Measurements from ENCODE around the gene DHH. TPM values are rescaled to one million over a fixed set of nuclear protein-coding genes. Genes with fewer than 3 reads are reported as not detected.
A peak's percentile ranks its signal among the peaks of the same experiment; 100 is the strongest.

Gene DHH
- total RNA-seq, 1 experiment from 2014 or later: not detected

GRCh38 chr12:49093792-49094159 lies 825 bp downstream of the DHH start:
- no peak for DNase-seq (ENCODE audit: unreplicated experiment)
- CTCF ChIA-PET: interaction anchor here (0.7 to 1.7 kb wide), 6 partner anchors 9 to 199 kb away, joined by 3 to 11 read pairs (median 5); no protein-coding TSS in a partner anchor
- Mint-ChIP-seq H3K36me3 (ENCODE audit: insufficient read depth, unreplicated experiment) (peaks cover 21% of the 10 kb centered on the region), H3K4me1 (ENCODE audit: insufficient read depth, unreplicated experiment) (peaks cover 5% of the 10 kb centered on the region), H3K4me3 (ENCODE audit: unreplicated experiment) (no peak overlapping the region), H3K9me3 (ENCODE audit: unreplicated experiment) (no peaks in the 10 kb centered on the region), H3K27me3 (ENCODE audit: insufficient read depth, unreplicated experiment) (no peaks in the 10 kb centered on the region), H3K27ac (ENCODE audit: low read depth, unreplicated experiment) (no peak overlapping the region)
- no peak for TF ChIP-seq CTCF (IDR thresholded peaks at IDR 0.05; ENCODE audit: unreplicated experiment)
- intact Hi-C loops (cut with micrococcal nuclease): no loop called here
- BruUV-seq (replicated peaks): no TSS peak
- POLR2A ChIA-PET: interaction anchor here (1.7 to 4.8 kb wide), 3 partner anchors 16 to 36 kb away, joined by 4 to 24 read pairs (median 12); partner anchors contain the start of genes LMBR1L and TUBA1B

- H3K27ac Mint-ChIP-seq (ENCODE audit: low read depth, unreplicated experiment): no peak overlapping the region
- no peak for DNase-seq (ENCODE audit: unreplicated experiment)
- H3K4me3 Mint-ChIP-seq (ENCODE audit: unreplicated experiment): no peak overlapping the region
- POLR2A ChIA-PET: interaction anchor here (0.7 to 4.8 kb wide), 3 partner anchors 17 to 37 kb away, joined by 3 to 24 read pairs (median 12); partner anchors contain the start of genes LMBR1L, RHEBL1 and TUBA1B
- H3K9me3 Mint-ChIP-seq (ENCODE audit: unreplicated experiment): no peaks in the 10 kb centered on the region
- CTCF ChIA-PET: interaction anchor here (0.6 to 2.4 kb wide), 8 partner anchors 8 to 52 kb away, joined by 3 to 11 read pairs (median 5); no protein-coding TSS in a partner anchor
- intact Hi-C loops (cut with micrococcal nuclease): loop anchor here (1.0 kb wide), 1 partner anchor 29 kb away; no protein-coding TSS in a partner anchor
- H3K27me3 Mint-ChIP-seq (ENCODE audit: insufficient read depth, unreplicated experiment): no peaks in the 10 kb centered on the region
- TF ChIP-seq CTCF (IDR thresholded peaks at IDR 0.05; ENCODE audit: unreplicated experiment): no peak
- H3K36me3 Mint-ChIP-seq (ENCODE audit: insufficient read depth, unreplicated experiment): peaks cover 15% of the 10 kb centered on the region
- H3K4me1 Mint-ChIP-seq (ENCODE audit: insufficient read depth, unreplicated experiment): peaks cover 13% of the 10 kb centered on the region
- no TSS peak for BruUV-seq (replicated peaks)
Measured at GRCh38 chr12:49092816-49093406, 1.7 kb downstream of the DHH start.

GRCh38 chr12:49092086-49092815 lies 2.4 kb downstream of the DHH start:
- H3K27ac Mint-ChIP-seq (ENCODE audit: low read depth, unreplicated experiment): no peak overlapping the region
- H3K9me3 Mint-ChIP-seq (ENCODE audit: unreplicated experiment): no peaks in the 10 kb centered on the region
- peaks cover 14% of the 10 kb centered on the region for H3K4me1 Mint-ChIP-seq (ENCODE audit: insufficient read depth, unreplicated experiment)
- TF ChIP-seq CTCF (IDR thresholded peaks at IDR 0.05; ENCODE audit: unreplicated experiment): peak; percentile 29
- DNase-seq (ENCODE audit: unreplicated experiment): peak; percentile 55
- intact Hi-C loops (cut with micrococcal nuclease): loop anchor here (1.0 kb wide), 1 partner anchor 28 kb away; no protein-coding TSS in a partner anchor
- ChIA-PET CTCF (interaction anchor here (0.6 to 2.4 kb wide), 15 partner anchors 8 to 802 kb away, joined by 3 to 11 read pairs (median 4); partner anchors contain the start of gene LMBR1L), POLR2A (interaction anchor here (0.9 to 4.8 kb wide), 6 partner anchors 18 to 173 kb away, joined by 3 to 24 read pairs (median 3); partner anchors contain the start of genes LMBR1L and TUBA1B)
- no TSS peak for BruUV-seq (replicated peaks)
- no peaks in the 10 kb centered on the region for H3K27me3 Mint-ChIP-seq (ENCODE audit: insufficient read depth, unreplicated experiment)
- no peak overlapping the region for H3K4me3 Mint-ChIP-seq (ENCODE audit: unreplicated experiment)
- H3K36me3 Mint-ChIP-seq (ENCODE audit: insufficient read depth, unreplicated experiment): peaks cover 13% of the 10 kb centered on the region

- no peaks in the 10 kb centered on the region for H3K27me3 Mint-ChIP-seq (ENCODE audit: insufficient read depth, unreplicated experiment)
- intact Hi-C loops (cut with micrococcal nuclease): loop anchor here (1.0 kb wide), 1 partner anchor 27 kb away; no protein-coding TSS in a partner anchor
- H3K9me3 Mint-ChIP-seq (ENCODE audit: unreplicated experiment): no peaks in the 10 kb centered on the region
- CTCF ChIA-PET: interaction anchor here (0.6 to 2.4 kb wide), 13 partner anchors 9 to 803 kb away, joined by 3 to 11 read pairs (median 4); partner anchors contain the start of gene LMBR1L
- peaks cover 14% of the 10 kb centered on the region for H3K4me1 Mint-ChIP-seq (ENCODE audit: insufficient read depth, unreplicated experiment)
- no TSS peak for BruUV-seq (replicated peaks)
- TF ChIP-seq CTCF (IDR thresholded peaks at IDR 0.05; ENCODE audit: unreplicated experiment): no peak
- POLR2A ChIA-PET: interaction anchor here (0.9 to 4.8 kb wide), 6 partner anchors 18 to 174 kb away, joined by 3 to 24 read pairs (median 3); partner anchors contain the start of genes LMBR1L and TUBA1B
- H3K27ac Mint-ChIP-seq (ENCODE audit: low read depth, unreplicated experiment): no peak overlapping the region
- no peak for DNase-seq (ENCODE audit: unreplicated experiment)
- H3K36me3 Mint-ChIP-seq (ENCODE audit: insufficient read depth, unreplicated experiment): peaks cover 8% of the 10 kb centered on the region
- no peak overlapping the region for H3K4me3 Mint-ChIP-seq (ENCODE audit: unreplicated experiment)
Measured at GRCh38 chr12:49091836-49092085, 2.8 kb downstream of the DHH start.

Data from MCF 10A (cell line).